ENCODE results near the gene VSIG1.
A peak's percentile ranks its signal among the peaks of the same experiment; 100 is the strongest.

The VSIG1 gene

DNA sequence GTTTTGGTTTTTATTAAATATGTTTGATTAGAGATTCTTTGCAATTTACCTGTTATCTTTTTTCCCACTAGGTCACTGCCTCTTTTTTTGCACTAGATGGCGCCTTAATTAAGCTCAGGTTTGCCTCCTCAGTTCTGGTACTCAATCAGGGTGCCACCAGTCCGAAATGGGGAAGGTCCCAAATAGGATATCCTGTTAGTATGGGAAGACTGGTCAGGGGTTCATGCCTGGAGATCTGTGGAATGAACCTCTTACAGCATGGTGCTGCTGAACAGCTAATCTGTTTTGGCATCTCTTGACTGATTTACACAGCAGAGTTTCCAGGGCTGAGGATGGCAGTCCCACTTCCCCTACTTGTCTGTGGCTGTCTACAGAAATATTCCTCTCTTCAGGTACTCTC lies 24.2 kb upstream of the VSIG1 start:
- TF ChIP-seq, protein P1, sequence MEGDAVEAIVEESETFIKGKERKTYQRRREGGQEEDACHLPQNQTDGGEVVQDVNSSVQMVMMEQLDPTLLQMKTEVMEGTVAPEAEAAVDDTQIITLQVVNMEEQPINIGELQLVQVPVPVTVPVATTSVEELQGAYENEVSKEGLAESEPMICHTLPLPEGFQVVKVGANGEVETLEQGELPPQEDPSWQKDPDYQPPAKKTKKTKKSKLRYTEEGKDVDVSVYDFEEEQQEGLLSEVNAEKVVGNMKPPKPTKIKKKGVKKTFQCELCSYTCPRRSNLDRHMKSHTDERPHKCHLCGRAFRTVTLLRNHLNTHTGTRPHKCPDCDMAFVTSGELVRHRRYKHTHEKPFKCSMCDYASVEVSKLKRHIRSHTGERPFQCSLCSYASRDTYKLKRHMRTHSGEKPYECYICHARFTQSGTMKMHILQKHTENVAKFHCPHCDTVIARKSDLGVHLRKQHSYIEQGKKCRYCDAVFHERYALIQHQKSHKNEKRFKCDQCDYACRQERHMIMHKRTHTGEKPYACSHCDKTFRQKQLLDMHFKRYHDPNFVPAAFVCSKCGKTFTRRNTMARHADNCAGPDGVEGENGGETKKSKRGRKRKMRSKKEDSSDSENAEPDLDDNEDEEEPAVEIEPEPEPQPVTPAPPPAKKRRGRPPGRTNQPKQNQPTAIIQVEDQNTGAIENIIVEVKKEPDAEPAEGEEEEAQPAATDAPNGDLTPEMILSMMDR (conservative IDR thresholded peaks at IDR 0.05; ENCODE audit: low read depth, low read length) = peak; percentile 55
- DNase-seq (ENCODE audit: low read depth) = no peak

DNA sequence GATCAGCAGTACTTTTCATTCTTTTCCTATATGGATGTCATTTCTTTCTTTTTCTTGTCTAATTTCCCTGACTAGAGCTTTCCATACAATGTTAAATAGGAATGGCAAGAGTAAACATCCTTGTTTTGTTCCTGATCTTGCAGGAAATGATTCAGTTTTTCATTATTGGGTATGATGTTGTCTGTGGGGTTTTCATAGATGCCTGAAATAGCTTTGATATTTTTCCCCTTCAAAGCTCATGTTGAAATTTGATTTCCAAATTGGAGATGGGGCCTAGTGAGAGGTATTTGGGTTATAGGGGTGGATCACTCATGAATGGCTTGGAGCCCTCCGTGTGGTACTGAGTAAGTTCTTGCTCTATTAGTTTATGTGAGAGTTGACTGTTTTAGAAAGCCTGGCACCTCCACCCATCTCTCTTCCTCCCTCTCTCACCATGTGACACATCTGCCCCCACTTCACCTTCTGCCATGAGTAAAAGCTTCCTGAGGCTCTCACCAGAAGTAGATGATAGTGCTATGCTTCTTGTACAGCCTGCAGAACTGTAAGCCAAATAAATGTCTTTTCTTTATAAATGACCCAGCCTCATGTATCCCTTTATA lies 22.3 kb upstream of the VSIG1 start:
- no peak overlapping the region for H3K4me3 ChIP-seq (ENCODE audit: low read length)
- DNase-seq (ENCODE audit: low read depth) = no peak
- TF ChIP-seq, protein P1 (conservative IDR thresholded peaks at IDR 0.05; ENCODE audit: low read depth, low read length) = no peak

More for the DNA sequence above, 24.2 kb upstream of the VSIG1 start:
- no peak overlapping the region for H3K4me3 ChIP-seq (ENCODE audit: low read length)

DNA sequence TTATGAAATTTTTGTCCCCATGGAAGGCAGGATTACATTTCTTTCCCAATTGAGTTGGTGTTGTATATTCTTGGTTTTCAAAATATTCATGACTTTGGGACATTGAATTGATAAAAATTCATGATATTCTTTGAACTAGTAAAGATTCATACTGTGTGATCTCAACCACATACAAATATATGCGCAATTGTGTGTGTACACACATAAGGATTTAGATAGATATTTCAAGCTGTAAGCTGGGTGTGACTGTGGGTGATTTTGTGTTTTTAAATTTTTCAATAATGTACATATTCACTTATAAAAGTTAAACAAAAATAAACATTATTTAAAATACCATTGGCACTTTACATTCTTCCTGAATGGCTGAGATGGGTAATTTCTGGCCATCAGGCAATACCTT lies 19.5 kb upstream of the VSIG1 start:
- no peak overlapping the region for H3K4me3 ChIP-seq (ENCODE audit: low read length)
- TF ChIP-seq, protein P1 (conservative IDR thresholded peaks at IDR 0.05; ENCODE audit: low read depth, low read length) = no peak
- DNase-seq (ENCODE audit: low read depth) = no peak

DNA sequence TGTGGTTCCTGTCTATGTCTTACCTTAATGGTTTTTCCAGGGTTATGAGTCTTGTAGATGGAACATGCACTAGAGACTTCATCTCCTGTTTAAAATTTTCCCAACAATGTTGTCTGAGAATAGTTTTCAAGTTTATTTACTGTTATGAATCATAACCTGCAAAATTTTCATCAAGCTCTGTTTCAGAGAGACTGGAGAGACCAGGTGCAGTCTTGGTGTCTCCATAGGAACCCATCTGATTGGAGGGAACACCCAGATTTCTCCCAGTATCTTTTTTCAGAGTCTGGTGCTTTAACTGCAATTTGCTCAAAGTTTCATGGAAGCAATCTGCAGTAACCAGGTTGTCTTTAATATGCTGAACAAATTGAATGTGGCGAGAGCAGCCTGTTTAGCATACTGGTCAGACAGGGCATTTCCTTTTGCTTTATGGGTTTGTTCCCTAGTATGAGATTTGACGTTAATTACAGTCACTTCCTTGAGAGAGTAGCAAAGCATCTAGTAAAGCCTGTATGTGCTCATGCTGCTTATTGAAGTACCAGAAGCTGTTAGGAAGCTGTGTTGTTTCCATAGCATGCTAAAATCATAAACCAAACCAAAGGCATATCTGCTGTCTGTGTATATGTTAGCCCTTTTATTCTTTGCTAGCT lies 18.8 kb upstream of the VSIG1 start:
- H3K4me3 ChIP-seq (ENCODE audit: low read length) = no peak overlapping the region

DNA sequence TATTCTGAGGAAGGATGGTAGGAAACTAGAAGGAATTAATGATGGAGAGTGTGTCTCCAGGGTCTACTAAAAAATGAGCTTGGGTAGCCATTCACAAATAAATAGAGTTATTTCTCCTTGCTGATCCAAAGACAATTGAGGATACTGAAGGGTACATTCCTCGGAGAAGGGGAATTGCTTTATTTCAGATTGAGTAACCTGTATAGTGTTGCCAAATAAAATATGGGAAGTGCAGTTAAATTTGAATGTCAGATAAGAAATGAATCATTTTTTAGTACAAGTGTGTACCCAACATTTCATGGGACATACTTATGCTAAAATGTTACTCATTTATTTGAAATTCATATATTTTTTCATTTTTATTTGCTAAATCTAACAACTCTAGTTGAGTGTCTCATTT lies 16.0 kb upstream of the VSIG1 start:
- no peak overlapping the region for H3K4me3 ChIP-seq (ENCODE audit: low read length)
- no peak for DNase-seq (ENCODE audit: low read depth)
- TF ChIP-seq, protein P1 (conservative IDR thresholded peaks at IDR 0.05; ENCODE audit: low read depth, low read length) = no peak

More for the DNA sequence above, 18.8 kb upstream of the VSIG1 start:
- TF ChIP-seq, protein P1 (conservative IDR thresholded peaks at IDR 0.05; ENCODE audit: low read depth, low read length) = no peak
- DNase-seq (ENCODE audit: low read depth) = no peak

DNA sequence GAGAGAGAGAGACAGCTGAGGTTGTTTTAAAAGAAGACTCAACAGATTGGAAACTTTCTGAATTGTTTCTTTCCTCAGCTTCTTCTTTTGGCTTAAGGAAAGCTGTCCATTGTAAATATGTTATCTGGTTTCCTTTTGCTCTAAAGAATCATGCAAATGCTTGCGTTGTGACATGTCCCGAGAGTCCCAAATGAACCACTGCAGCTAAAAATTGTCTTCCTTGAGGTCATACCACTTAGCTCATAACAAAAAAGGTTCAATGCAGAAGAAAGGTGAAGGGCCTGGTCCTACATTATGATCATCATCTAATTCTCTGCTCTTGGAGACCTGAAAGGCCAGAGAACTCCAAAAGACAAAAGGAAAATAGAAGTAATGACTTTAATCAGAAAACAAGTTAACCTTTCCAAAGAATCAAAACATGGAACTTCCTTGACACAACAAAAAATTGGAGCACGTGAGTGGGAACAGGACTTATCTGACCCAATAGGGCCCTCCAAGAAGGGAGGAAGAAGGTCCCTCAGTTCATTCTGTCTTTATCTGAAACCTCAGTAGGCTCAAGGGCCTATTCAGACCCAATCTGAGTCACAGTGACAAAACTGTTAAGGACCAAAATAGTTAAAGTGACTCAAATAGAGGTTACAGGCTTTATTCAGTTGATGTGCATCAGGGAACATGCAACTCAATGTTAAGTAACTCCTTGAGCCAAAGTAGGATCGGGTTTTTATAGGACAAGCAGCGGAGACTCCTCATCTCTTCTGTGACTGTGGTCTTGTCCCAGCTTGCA lies 14.7 kb upstream of the VSIG1 start:
- TF ChIP-seq, protein P1 (conservative IDR thresholded peaks at IDR 0.05; ENCODE audit: low read depth, low read length) = no peak
- no peak for DNase-seq (ENCODE audit: low read depth)
- H3K4me3 ChIP-seq (ENCODE audit: low read length) = no peak overlapping the region

Data from retinal pigment epithelial cell (primary cell).